OCI-LY1 (cell line): Measurements from ENCODE around the gene IFT27.

ENCODE experiments used
- CTCF ChIP-seq: fragments of 200-600 bp; sonication (generic), shearing (Covaris generic); IDR thresholded peaks from 2 replicates; pipeline ENCODE4 v1.5.1; 2017; ENCODE audit warnings: mild to moderate bottlenecking, antibody characterized with exemption, low read length, moderate library complexity, mixed read lengths
- EZH2 ChIP-seq: fragments of 200-600 bp; sonication (generic), shearing (Covaris generic); IDR thresholded peaks from 2 replicates; pipeline ENCODE4 v1.8.0; 2017; ENCODE audit warnings: borderline replicate concordance, mixed run types, mild to moderate bottlenecking, antibody characterized with exemption, low read length, moderate library complexity, mixed read lengths

DNA sequence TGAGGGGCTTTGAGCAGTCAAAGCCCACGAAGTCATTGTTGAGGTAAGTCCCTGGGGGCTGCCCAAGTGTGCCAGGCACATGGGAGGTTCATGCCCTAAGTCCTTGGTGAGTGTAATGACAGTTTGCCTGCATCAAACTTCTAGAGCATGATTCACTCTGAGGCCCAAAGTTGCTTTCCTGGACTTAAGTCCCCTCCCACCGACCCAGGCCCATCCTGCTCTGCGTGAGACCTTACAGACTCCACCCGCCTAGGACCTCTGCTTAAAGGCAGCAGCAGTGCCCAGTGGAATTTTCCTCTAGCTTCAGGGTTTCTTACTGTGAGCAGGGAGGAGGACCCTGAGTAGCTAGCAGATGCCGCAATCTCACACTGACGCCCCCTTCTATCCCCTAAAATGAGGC lies 46.7 kb upstream of the IFT27 start:
- no peak for TF ChIP-seq CTCF
- TF ChIP-seq EZH2: no peak
